B cell (primary cell): ENCODE measurements around the gene LAGE3.

Experiments used
- CTCF ChIP-seq: fragments of 200-600 bp; IDR thresholded peaks from one replicate; pipeline ENCODE4 v1.8.0; 2022; ENCODE audit warnings: antibody characterized with exemption, mild to moderate bottlenecking
- EZH2 ChIP-seq: IDR thresholded peaks from 2 replicates; pipeline ENCODE4 v1.6.1; 2012; ENCODE audit warnings: borderline replicate concordance, low read depth, mild to moderate bottlenecking, moderate library complexity, low read length; ENCODE audit not compliant: insufficient read depth, poor library complexity, severe bottlenecking

GRCh38 chrX:154519389-154519788, 40.3 kb upstream of the LAGE3 start:
- TF ChIP-seq EZH2 (no peak), CTCF (no peak)
